Memory B cell (primary cell): ENCODE data around the gene CPA1.

Experiments used
- ATAC-seq: fragments of 150-1000 bp; cut with Tn5 transposase; 2 replicates; pipeline ENCODE4 v1.10.0; 2021; ENCODE audit warnings: low read depth, mild to moderate bottlenecking, moderate library complexity
- DNase-seq, 2 donors: peaks; one replicate each; pipeline ENCODE4 v3.0.0; 2022; ENCODE audit warnings: low spot score in 2 of 2
- H3K27ac Mint-ChIP-seq: one replicate; pipeline ENCODE4 v1.8.0; 2022; ENCODE audit warnings: mild to moderate bottlenecking, moderate library complexity, mixed read lengths
- H3K27me3 Mint-ChIP-seq: one replicate; pipeline ENCODE4 v1.8.0; 2022; ENCODE audit warnings: mixed read lengths
- H3K36me3 Mint-ChIP-seq: one replicate; pipeline ENCODE4 v1.8.0; 2022; ENCODE audit warnings: mild to moderate bottlenecking, mixed read lengths
- H3K4me1 Mint-ChIP-seq: one replicate; pipeline ENCODE4 v1.8.0; 2022; ENCODE audit warnings: mixed read lengths
- H3K4me3 Mint-ChIP-seq: one replicate; pipeline ENCODE4 v1.8.0; 2022; ENCODE audit warnings: mild to moderate bottlenecking, moderate library complexity, mixed read lengths
- H3K9me3 Mint-ChIP-seq: one replicate; pipeline ENCODE4 v1.8.0; 2022; ENCODE audit warnings: mixed read lengths

Gene CPA1

GRCh38 chr7:130430115-130430514 is 49.8 kb downstream of the CPA1 start:
- Mint-ChIP-seq H3K4me3 (no peak overlapping the region), H3K27ac (no peak overlapping the region), H3K36me3 (no peaks in the 10 kb centered on the region), H3K27me3 (no peaks in the 10 kb centered on the region), H3K4me1 (no peaks in the 10 kb centered on the region), H3K9me3 (no peaks in the 10 kb centered on the region)
- DNase-seq (no peak), ATAC-seq (no peak)

DNA sequence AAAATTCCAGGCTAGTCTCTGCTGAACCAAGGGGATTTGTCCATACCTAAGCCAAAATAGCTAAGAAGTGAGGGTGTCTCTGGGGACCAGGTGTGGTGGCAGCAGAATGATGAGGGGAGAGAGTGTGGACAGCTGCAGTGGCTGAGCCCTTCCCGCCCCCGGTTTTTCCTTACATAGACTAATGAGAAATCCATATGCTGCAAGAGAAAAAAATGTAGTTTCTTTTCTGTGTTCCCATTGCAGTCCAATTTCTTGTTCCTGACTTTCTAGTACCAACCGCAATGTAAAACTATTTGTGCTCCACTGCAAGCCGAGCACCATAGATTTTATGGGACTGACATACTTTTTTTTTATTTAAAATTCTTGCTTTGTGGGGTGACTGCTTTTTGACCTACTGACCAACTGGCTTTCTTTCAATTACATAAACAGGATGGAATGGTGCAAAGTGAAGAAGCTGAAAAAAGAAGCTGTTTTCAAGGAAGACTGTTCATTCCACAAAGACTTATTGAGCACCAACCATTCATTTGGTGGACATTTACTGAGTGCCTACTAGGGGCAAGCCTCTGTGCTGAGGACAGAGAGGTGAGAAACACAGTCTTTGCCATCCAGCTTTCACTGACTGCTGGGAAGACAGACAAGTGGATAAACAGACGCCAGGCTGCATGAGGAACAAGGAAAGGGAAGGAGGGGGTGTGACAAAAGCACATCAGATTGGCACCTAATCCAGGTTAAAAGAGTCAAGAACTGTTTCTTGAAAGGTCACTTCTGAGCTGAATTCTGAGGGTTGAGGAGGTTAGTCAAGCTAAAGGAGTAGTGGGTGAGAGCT is 50.8 kb downstream of the CPA1 start:
- no peaks in the 10 kb centered on the region for H3K4me1 Mint-ChIP-seq
- no peaks in the 10 kb centered on the region for H3K36me3 Mint-ChIP-seq
- no peak overlapping the region for H3K27ac Mint-ChIP-seq
- H3K4me3 Mint-ChIP-seq: no peak overlapping the region
- H3K27me3 Mint-ChIP-seq: no peaks in the 10 kb centered on the region
- DNase-seq (no peak), ATAC-seq (no peak)
- H3K9me3 Mint-ChIP-seq: no peaks in the 10 kb centered on the region

- Mint-ChIP-seq H3K9me3 (no peaks in the 10 kb centered on the region), H3K36me3 (no peaks in the 10 kb centered on the region), H3K4me3 (no peak overlapping the region), H3K27me3 (no peaks in the 10 kb centered on the region), H3K27ac (no peak overlapping the region), H3K4me1 (no peaks in the 10 kb centered on the region)
- ATAC-seq (no peak), DNase-seq (no peak)
These were observed 52.6 kb downstream of the CPA1 start for GRCh38 chr7:130432886-130433285.

GRCh38 chr7:130433301-130433700 is 53.0 kb downstream of the CPA1 start:
- Mint-ChIP-seq H3K27ac (no peak overlapping the region), H3K27me3 (no peaks in the 10 kb centered on the region)

GRCh38 chr7:130435311-130435854 is 55.1 kb downstream of the CPA1 start:
- H3K9me3 Mint-ChIP-seq: no peaks in the 10 kb centered on the region
- no peak for ATAC-seq
- no peaks in the 10 kb centered on the region for H3K36me3 Mint-ChIP-seq
- H3K27ac Mint-ChIP-seq: no peak overlapping the region
- peaks cover 4% of the 10 kb centered on the region for H3K4me1 Mint-ChIP-seq
- no peak for DNase-seq
- no peak overlapping the region for H3K4me3 Mint-ChIP-seq
- no peaks in the 10 kb centered on the region for H3K27me3 Mint-ChIP-seq

More at GRCh38 chr7:130433301-130433700, 53.0 kb downstream of the CPA1 start:
- Mint-ChIP-seq H3K4me1 (no peaks in the 10 kb centered on the region), H3K36me3 (no peaks in the 10 kb centered on the region), H3K4me3 (no peak overlapping the region), H3K9me3 (no peaks in the 10 kb centered on the region)
- no peak for DNase-seq
- ATAC-seq: no peak

DNA sequence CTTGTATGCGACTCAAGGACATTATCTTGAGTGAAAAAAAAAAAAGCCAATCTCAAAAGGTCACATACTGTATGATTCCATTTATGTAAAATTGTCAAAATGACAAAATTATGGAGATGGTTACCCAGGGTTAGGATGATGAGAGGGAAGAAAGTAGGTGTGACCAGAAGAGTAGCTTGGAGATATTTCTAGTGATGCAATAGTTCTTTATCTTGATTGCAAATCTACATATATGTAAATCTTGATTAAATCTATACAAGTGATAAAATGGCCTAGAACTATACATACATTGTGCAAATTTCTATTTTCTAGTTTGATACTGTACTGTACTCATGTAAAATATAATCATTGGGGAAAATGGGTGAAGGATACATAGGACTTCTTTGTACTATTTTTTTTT is 56.0 kb downstream of the CPA1 start:
- DNase-seq (no peak), ATAC-seq (no peak)
- peaks cover 3% of the 10 kb centered on the region for H3K36me3 Mint-ChIP-seq
- no peak overlapping the region for H3K27ac Mint-ChIP-seq
- H3K27me3 Mint-ChIP-seq: no peaks in the 10 kb centered on the region
- peaks cover 8% of the 10 kb centered on the region for H3K4me1 Mint-ChIP-seq
- H3K4me3 Mint-ChIP-seq: no peak overlapping the region
- H3K9me3 Mint-ChIP-seq: no peaks in the 10 kb centered on the region
